SK-N-SH (cell line): ENCODE data around the gene USP36.

ENCODE experiments used
- CTCF ChIP-seq: fragments of 200-600 bp; sonication (generic); IDR thresholded peaks from 2 replicates; pipeline ENCODE4 v1.6.1; 2017; ENCODE audit warnings: antibody characterized with exemption, mild to moderate bottlenecking, moderate library complexity
- EP300 ChIP-seq, 2 experiments: IDR thresholded peaks; 2 replicates each; pipeline versions ENCODE4 v1.4.0 to v1.6.1; 2012; ENCODE audit warnings: borderline replicate concordance in 1 of 2, low read depth in 1 of 2, low read length in 1 of 2
- GABPA ChIP-seq: IDR thresholded peaks from 2 replicates; pipeline ENCODE4 v1.4.0; 2012; ENCODE audit warnings: low read depth, mild to moderate bottlenecking
- JUND ChIP-seq: IDR thresholded peaks from 2 replicates; pipeline ENCODE4 v1.4.0; 2012
- NRF1 ChIP-seq: IDR thresholded peaks from 2 replicates; pipeline ENCODE4 v1.6.1; 2012; ENCODE audit warnings: low read depth, mild to moderate bottlenecking, low read length
- POLR2AphosphoS5 ChIP-seq: IDR thresholded peaks from 2 replicates; pipeline ENCODE4 v1.6.1; 2012; ENCODE audit warnings: low read depth, low read length
- SIN3A ChIP-seq: IDR thresholded peaks from 2 replicates; pipeline ENCODE4 v1.6.1; 2012; ENCODE audit warnings: low read depth, mild to moderate bottlenecking, low read length, moderate library complexity, borderline replicate concordance
- TAF1 ChIP-seq: IDR thresholded peaks from 2 replicates; pipeline ENCODE4 v1.6.1; 2012; ENCODE audit warnings: low read depth, mild to moderate bottlenecking, low read length, moderate library complexity, borderline replicate concordance
- TCF12 ChIP-seq: IDR thresholded peaks from 2 replicates; pipeline ENCODE4 v1.4.0; 2012
- TEAD4 ChIP-seq: IDR thresholded peaks from 2 replicates; pipeline ENCODE4 v1.4.0; 2012; ENCODE audit warnings: mild to moderate bottlenecking, borderline replicate concordance; ENCODE audit not compliant: insufficient read depth
- YY1 ChIP-seq: IDR thresholded peaks from 2 replicates; pipeline ENCODE4 v1.4.0; 2012; ENCODE audit warnings: low read depth, mild to moderate bottlenecking

- no peak for TF ChIP-seq YY1
- no peak for TF ChIP-seq CTCF
- no peak for TF ChIP-seq POLR2AphosphoS5
- no peak for TF ChIP-seq TAF1
- TF ChIP-seq SIN3A, result no peak
- no peak for TF ChIP-seq TCF12
- TF ChIP-seq GABPA, result no peak
- no peak for TF ChIP-seq TEAD4
- no peak for TF ChIP-seq EP300 (IDR thresholded peaks at IDR 0.05; ENCODE audit: borderline replicate concordance in 1 of 2, low read depth in 1 of 2, low read length in 1 of 2)
- TF ChIP-seq JUND, result no peak
- no peak for TF ChIP-seq NRF1
Measured at GRCh38 chr17:78876094-78876597, 35.5 kb upstream of the USP36 start.
